HG02973 (cell line): ENCODE results near the gene TTC39C.

ENCODE experiments used
- ATAC-seq: cut with Tn5 transposase; IDR thresholded peaks from one replicate; pipeline ENCODE4 v1.9.1; 2021; ENCODE audit warnings: moderate library complexity; ENCODE audit not compliant: unreplicated experiment

The TTC39C gene

DNA sequence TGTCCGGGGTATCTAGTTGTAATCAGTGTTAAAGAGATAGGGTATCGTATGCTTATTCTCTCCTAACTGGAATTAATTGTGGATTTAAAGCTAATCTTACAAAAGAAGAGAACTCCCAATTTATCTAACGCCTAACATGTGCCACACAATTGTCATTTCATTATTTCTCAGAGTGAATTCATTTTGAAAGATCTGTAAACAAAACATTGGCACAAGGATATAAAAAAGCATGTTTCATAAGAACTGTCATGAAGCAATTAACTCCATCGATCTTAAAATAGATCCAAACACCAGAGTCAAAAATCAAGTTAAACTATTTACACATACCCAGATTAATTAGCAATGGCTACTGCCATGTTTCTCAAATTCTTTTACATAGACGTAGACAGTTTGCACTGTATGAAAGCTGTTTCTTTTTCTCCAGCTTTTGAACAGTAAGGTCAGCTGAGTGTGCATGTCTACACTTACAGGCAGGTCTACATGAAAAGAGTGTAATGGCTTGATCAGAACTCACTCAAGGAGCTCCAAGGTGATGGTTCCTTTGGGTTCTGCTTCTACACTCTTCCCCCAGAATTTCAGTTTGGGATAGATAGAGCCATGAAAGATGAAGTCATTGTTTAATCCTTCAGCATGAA lies 163.1 kb downstream of the TTC39C start:
- no peak for ATAC-seq

DNA sequence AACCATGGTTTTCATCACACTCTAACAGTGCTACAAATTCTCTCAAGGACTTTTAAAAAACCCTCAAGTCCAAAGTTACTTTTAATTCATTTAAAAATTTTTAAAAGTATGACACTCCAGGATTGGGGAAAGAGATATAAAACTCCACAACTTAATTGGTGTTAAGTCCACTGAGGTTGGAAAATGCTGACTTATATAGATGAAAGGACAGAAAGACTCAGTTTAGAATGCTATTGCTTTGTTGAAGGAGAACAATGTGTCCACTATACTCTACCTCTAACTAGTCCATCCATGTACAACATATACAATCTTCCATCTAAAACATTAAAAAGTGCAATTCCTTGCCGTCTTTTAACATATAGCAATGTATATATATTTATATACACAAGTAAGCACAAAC lies 165.5 kb downstream of the TTC39C start:
- no peak for ATAC-seq

DNA sequence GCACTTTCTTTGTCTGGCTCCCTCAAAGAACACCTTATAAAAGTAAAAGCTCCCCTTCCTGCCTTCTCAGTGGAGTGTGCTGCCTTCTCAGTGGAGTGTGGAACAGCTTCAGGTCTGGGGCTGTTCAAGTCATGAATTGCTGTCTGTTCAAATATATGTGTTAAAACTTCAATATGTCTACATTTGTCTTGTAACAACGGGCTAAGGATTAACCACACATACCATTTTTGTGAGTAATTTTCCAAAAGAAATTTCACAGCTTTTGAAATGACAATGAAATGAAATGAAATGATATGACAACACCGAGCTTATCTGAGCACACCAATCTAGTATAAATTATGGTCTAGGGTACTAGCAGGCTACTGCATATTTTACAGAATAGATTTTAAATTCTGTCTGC lies 167.3 kb downstream of the TTC39C start:
- ATAC-seq: no peak
